K562 (cell line): ENCODE data around the gene FBXW9. TPM values are rescaled to one million over a fixed set of nuclear protein-coding genes. Genes with fewer than 3 reads are reported as not detected.
"Not testable (repeated sequence)": the region's sequence is repeated elsewhere in the genome, so short reads cannot be mapped to it uniquely, and the experiment has no call there.

Source experiments
- ATAC-seq: fragments of 200-7000 bp; cut with Tn5 transposase; 3 replicates; pipeline ENCODE4 v1.9.1; 2020; ENCODE audit warnings: moderate library complexity
- BruUV-seq: library from RNA; stranded (reverse); fragments of 400-500 nt; replicated peaks from 2 replicates; lab custom pipeline; 2021; lab: Mats Ljungman, UMichigan
- CTCF ChIA-PET: fragments of 300-600 bp; formaldehyde crosslinking; extraction: SDS; loops from one replicate; lab custom pipeline; 2021; ENCODE audit warnings: low intra/inter-chr PET ratio; lab: Yijun Ruan, JAX
- POLR2A ChIA-PET: fragments of 300-600, 350-650 bp; sonication (Branson Sonifier 250); formaldehyde crosslinking; extraction: SDS; loops from one replicate; lab custom pipeline; 2021; ENCODE audit warnings: antibody characterized with exemption, inconsistent platforms; lab: Yijun Ruan, JAX
- DNase-seq, 4 experiments: peaks; one replicate each; pipeline versions ENCODE4 v3.0.0 to v3.0.0-alpha.2; 2011 to 2018; ENCODE audit warnings: low spot score in 3 of 4, mixed read lengths in 3 of 4; ENCODE audit errors: extremely low read depth in 1 of 4
- FAIRE-seq: peaks from 2 replicates; lab custom pipeline; 2011; peaks lifted over from hg19 to GRCh38; lab: Jason Lieb, UNC
- H2AFZ ChIP-seq: 2 replicates; pipeline ENCODE4 v1.6.0; 2011; ENCODE audit warnings: low read depth, low read length, control low read depth, inconsistent platforms
- H3K27ac ChIP-seq: fragments of 200-600 bp; 3 replicates; pipeline ENCODE4 v1.8.0; 2011; ENCODE audit warnings: low read depth, mild to moderate bottlenecking, control low read depth, inconsistent platforms, low read length, moderate library complexity, mixed read lengths; ENCODE audit errors: extremely low read depth
- H3K27me3 ChIP-seq, 2 experiments: fragments of 300-600 bp in 1 of 2; 2 replicates in 1 of 2; 3 replicates in 1 of 2; pipeline versions ENCODE4 v1.6.0 to v1.8.0; 2011; ENCODE audit warnings: inconsistent platforms in 2 of 2, low read length in 2 of 2, mild to moderate bottlenecking in 1 of 2, mixed read lengths in 1 of 2, moderate library complexity in 1 of 2; ENCODE audit not compliant: control insufficient read depth in 2 of 2, insufficient read depth in 2 of 2
- H3K36me3 ChIP-seq: fragments of 300-600 bp; 3 replicates; pipeline ENCODE4 v1.8.0; 2011; ENCODE audit warnings: mild to moderate bottlenecking, low read length, inconsistent platforms; ENCODE audit not compliant: control insufficient read depth, insufficient read depth
- H3K4me1 ChIP-seq, 2 experiments: fragments of 200-600 bp in 1 of 2; replicated peaks in 1 of 2; 2 replicates in 1 of 2; 3 replicates in 1 of 2; pipeline versions ENCODE4 v1.5.1 to v1.8.0; 2011; ENCODE audit warnings: inconsistent platforms in 2 of 2, low read length in 2 of 2, mild to moderate bottlenecking in 1 of 2, mixed read lengths in 1 of 2, moderate library complexity in 1 of 2; ENCODE audit not compliant: control insufficient read depth in 2 of 2, insufficient read depth in 2 of 2
- H3K4me2 ChIP-seq: 2 replicates; pipeline ENCODE4 v1.6.1; 2011; ENCODE audit warnings: low read length, control low read depth, inconsistent platforms, mixed read lengths; ENCODE audit not compliant: insufficient read depth
- H3K4me3 ChIP-seq: fragments of 200-600 bp; sonication (generic), shearing (Covaris generic); 2 replicates; pipeline ENCODE4 v1.5.1; 2016; ENCODE audit warnings: control low read depth, inconsistent platforms
- H3K79me2 ChIP-seq: fragments of 200-600 bp; 3 replicates; pipeline ENCODE4 v1.8.0; 2011; ENCODE audit warnings: low read length, inconsistent platforms; ENCODE audit not compliant: control insufficient read depth, insufficient read depth
- H3K9ac ChIP-seq, 2 experiments: 2 replicates each; pipeline versions ENCODE4 v1.6.0 to v1.6.1; 2011; ENCODE audit warnings: low read depth in 2 of 2, low read length in 2 of 2, control low read depth in 1 of 2, inconsistent platforms in 1 of 2, mild to moderate bottlenecking in 1 of 2, mixed read lengths in 1 of 2; ENCODE audit not compliant: insufficient read depth in 1 of 2
- H3K9me1 ChIP-seq: one replicate; pipeline ENCODE4 v1.6.0; 2011; ENCODE audit warnings: inconsistent platforms, mild to moderate bottlenecking, low read length, moderate library complexity; ENCODE audit not compliant: control insufficient read depth, insufficient read depth
- H3K9me3 ChIP-seq: replicated peaks from 2 replicates; pipeline ENCODE4 v1.5.1; 2011; ENCODE audit warnings: low read depth, low read length, inconsistent platforms; ENCODE audit not compliant: control insufficient read depth, insufficient read depth
- H4K20me1 ChIP-seq: replicated peaks from 2 replicates; pipeline ENCODE4 v1.6.1; 2011; ENCODE audit warnings: low read length, inconsistent platforms, mixed read lengths; ENCODE audit not compliant: control insufficient read depth, insufficient read depth
- E2F3 ChIP-seq: fragments of 250-450 bp; sonication (Bioruptor Pico); IDR thresholded peaks from 2 replicates; pipeline ENCODE4 v1.4.0; 2020; ENCODE audit warnings: mild to moderate bottlenecking
- HOXB6 ChIP-seq: fragments of 250-450 bp; sonication (Bioruptor Pico); IDR thresholded peaks from 2 replicates; pipeline ENCODE4 v1.5.1; 2022; ENCODE audit warnings: mild to moderate bottlenecking, borderline replicate concordance
- WGBS: fragments of 100-300 bp; shearing (Covaris generic); methylation state at CpG from one replicate; pipeline ENCODE4 v1.1.6; 2016; ENCODE audit warnings: low coverage, mixed read lengths; ENCODE audit not compliant: insufficient coverage; ENCODE audit errors: missing lambda C conversion rate; 5-methylcytosine and 5-hydroxymethylcytosine counted together
- in situ Hi-C: fragments of 300-500 bp; cut with MboI; formaldehyde crosslinking; loops from 4 replicates; pipeline ENCODE4 v1.15.0; 2018; ENCODE audit warnings: inconsistent platforms, mixed read lengths
- intact Hi-C: fragments of 100-400 bp; cut with micrococcal nuclease; formaldehyde crosslinking; loops from 2 replicates; pipeline ENCODE4 v1.14.2; 2022
- polyA plus RNA-seq, 8 experiments: library from polyadenylated mRNA; depleted of rRNA in 4 of 8; stranded (reverse) in 5 of 8; unstranded in 3 of 8; fragments of >200 nt; fragmentation: Nextera tagmentation in 2 of 8; fragmentation: Illumina TruSeq in 1 of 8; extraction: Ambion mirVana in 2 of 8; extraction: Trizol in 1 of 8; gene quantifications; 2 replicates each; pipeline versions ENCODE4 v1.2.1 to v1.2.3, GENCODE V29; 2011 to 2014; ENCODE audit warnings: inconsistent platforms in 1 of 8, missing spikeins in 1 of 8
- total RNA-seq, 7 experiments: library from RNA; depleted of rRNA in 6 of 7; stranded (reverse); fragments of >200 nt in 6 of 7; fragmentation: Illumina TruSeq in 2 of 7; extraction: Trizol in 2 of 7; gene quantifications; 2 replicates each; pipeline versions ENCODE4 v1.2.1 to v1.2.3, GENCODE V29; 2011 to 2021; ENCODE audit warnings: low replicate concordance in 1 of 7
- TF ChIP-seq, protein P1 (sequence below): fragments of 450-650 bp; IDR thresholded peaks from 2 replicates; pipeline ENCODE4 v1.6.1; 2018; ENCODE audit warnings: mild to moderate bottlenecking, low read depth; ENCODE audit not compliant: partially characterized antibody

Gene FBXW9
- total and polyA plus RNA-seq, 9 of the 15 experiments (the other 6 are each of a cell fraction or from before 2014, with no cell fraction given), result 0.23 to 21.7 (median 6.2) TPM

DNA sequence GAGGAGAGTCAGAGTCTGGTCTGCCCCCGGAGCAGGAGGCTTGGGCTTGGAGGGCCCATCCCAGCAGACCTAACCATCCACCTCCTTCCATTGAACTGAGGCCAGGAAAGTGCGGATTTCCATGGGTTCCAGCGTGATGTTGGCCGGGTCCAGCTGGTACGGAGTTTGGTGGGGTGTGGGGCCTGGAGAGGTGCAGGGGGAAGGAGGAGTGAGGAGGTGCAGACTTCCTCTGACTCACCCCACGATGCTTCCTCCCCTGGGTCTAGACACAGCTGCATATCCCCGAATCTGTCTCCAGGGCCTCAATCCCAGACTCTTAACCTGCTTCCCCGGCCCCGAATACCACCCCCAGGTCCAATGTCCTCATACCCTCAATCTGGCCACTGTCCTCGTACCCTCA lies 49.9 kb downstream of the FBXW9 start:
- peaks cover 0 to 27% of the 10 kb centered on the region in 2 experiments; a peak in 2 of 5 replicates for H3K4me1 ChIP-seq
- BruUV-seq, result no TSS peak
- no peak for DNase-seq
- H3K27me3 ChIP-seq, result no peaks in the 10 kb centered on the region
- TF ChIP-seq, protein P1, sequence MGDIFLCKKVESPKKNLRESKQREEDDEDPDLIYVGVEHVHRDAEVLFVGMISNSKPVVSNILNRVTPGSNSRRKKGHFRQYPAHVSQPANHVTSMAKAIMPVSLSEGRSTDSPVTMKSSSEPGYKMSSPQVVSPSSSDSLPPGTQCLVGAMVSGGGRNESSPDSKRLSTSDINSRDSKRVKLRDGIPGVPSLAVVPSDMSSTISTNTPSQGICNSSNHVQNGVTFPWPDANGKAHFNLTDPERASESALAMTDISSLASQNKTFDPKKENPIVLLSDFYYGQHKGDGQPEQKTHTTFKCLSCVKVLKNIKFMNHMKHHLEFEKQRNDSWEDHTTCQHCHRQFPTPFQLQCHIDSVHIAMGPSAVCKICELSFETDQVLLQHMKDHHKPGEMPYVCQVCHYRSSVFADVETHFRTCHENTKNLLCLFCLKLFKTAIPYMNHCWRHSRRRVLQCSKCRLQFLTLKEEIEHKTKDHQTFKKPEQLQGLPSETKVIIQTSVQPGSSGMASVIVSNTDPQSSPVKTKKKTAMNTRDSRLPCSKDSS, result no peak
- TF ChIP-seq HOXB6 (CRISPR knock-in tag) (no peak), E2F3 (CRISPR knock-in tag) (no peak)
- no peak overlapping the region for H3K4me2 ChIP-seq
- H3K9me1 ChIP-seq, result no peaks in the 10 kb centered on the region
- WGBS, result 60% methylated on average over 9 of the region's 10 CpGs
- no peak overlapping the region for H2AFZ ChIP-seq
- H3K79me2 ChIP-seq, result no peaks in the 10 kb centered on the region
- H4K20me1 ChIP-seq, result no peaks in the 10 kb centered on the region
- ChIA-PET POLR2A (no interaction called here), CTCF (interaction anchor here (0.6 kb wide), 1 partner anchor 81 kb away, joined by 3 read pairs; no protein-coding TSS in a partner anchor)
- peak overlapping the region in 1 of 2 experiments; percentile 27; a peak in 1 of 4 replicates for H3K9ac ChIP-seq
- H3K27ac ChIP-seq, result no peak overlapping the region
- no peak for FAIRE-seq
- no peaks in the 10 kb centered on the region for H3K36me3 ChIP-seq
- intact Hi-C loops (no loop called here), in situ Hi-C loops (no loop called here)
- no peak for ATAC-seq
- no peaks in the 10 kb centered on the region for H3K9me3 ChIP-seq
- no peak overlapping the region for H3K4me3 ChIP-seq

DNA sequence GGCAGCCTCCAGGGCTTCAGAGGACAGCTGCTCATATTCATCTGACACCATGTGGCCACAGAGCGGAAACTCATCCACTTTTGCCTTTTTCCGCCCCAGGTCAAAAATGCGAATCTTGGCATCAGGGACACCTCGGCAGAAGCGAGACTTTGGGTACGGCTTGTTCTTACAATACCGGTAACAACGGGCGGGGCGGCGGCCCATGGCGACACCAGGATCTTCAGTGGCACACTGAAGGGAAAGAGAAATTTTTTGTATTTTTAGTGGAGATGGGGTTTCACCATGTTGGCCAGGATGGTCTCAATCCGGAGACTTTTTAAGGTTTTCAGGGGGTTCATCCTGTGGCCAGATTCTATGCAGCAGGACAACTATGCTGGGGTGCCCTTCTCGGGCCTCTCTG lies 52.7 kb downstream of the FBXW9 start:
- DNase-seq, POLR2A ChIA-PET, H3K27ac ChIP-seq, H3K9me3 ChIP-seq, H3K27me3 ChIP-seq, H3K4me3 ChIP-seq, intact Hi-C loops, BruUV-seq, H3K9me1 ChIP-seq, H3K9ac ChIP-seq, ATAC-seq, H2AFZ ChIP-seq, CTCF ChIA-PET, H3K79me2 ChIP-seq, H4K20me1 ChIP-seq, FAIRE-seq, in situ Hi-C loops, H3K36me3 ChIP-seq, H3K4me2 ChIP-seq: not testable (repeated sequence)
- H3K4me1 ChIP-seq, result peaks cover 2 to 32% of the 10 kb centered on the region in 2 experiments; a peak in 2 of 5 replicates
- 70% methylated on average over 6 of the region's 14 CpGs for WGBS
